Activated naive CD4-positive, alpha-beta T cell (primary cell): ENCODE measurements around the gene CTXN1.
A peak's percentile ranks its signal among the peaks of the same experiment; 100 is the strongest.
"Not testable (repeated sequence)": the region's sequence is repeated elsewhere in the genome, so short reads cannot be mapped to it uniquely, and the experiment has no call there.

ENCODE experiments used
- DNase-seq, 4 experiments: peaks; one replicate each; lab custom pipeline; 2025; lab: John Stamatoyannopoulos, UW

CTXN1 gene

GRCh38 chr19:7925171-7925851 lies 624 bp downstream of the CTXN1 start:
- DNase-seq: peak; percentile 52 to 71 (median 63)

- DNase-seq: no peak
Observed at GRCh38 chr19:7924651-7925170, 1.2 kb downstream of the CTXN1 start.

DNA sequence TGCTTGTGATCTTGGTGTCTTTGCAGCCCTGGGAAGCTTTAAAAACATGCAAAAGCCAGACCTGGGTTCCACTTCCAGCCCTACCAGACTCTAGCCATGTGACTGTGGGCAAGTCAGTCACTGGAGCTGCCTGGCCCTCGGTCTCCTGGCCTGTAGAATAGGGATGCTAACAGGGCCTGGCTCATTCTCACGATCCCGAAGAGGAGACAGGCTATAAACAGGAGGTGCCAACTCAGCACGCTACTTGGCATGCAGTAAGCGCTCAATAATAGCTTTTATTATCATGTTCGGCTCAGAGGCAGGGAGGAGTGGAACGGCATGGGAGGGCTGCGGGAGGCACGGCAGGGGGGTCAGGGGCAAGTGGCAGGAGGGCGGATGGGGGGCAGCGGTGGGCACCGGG lies 1.7 kb downstream of the CTXN1 start:
- no peak for DNase-seq

- DNase-seq: no peak
Observed at GRCh38 chr19:7923295-7924191, 2.4 kb downstream of the CTXN1 start.

DNA sequence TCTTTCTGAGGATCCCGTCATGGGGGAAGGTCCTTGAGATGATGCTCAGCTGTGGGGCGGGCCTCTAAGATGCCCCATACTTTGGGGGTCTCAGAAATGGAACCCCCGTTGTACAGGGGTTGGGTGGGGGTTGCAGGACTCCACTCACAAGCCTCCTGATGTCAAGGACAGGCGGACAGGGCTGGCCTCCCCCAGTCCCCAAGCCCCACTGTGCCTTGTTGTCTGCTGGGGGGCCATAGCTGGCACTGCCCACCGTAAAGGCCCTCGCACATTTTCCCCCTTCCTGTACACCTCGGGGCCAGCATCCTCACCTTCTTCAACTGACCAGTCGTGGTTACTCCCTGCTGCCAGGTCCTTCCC lies 3.1 kb downstream of the CTXN1 start:
- DNase-seq: no peak

- no peak for DNase-seq
Observed at GRCh38 chr19:7921967-7922835, 3.7 kb downstream of the CTXN1 start.

DNA sequence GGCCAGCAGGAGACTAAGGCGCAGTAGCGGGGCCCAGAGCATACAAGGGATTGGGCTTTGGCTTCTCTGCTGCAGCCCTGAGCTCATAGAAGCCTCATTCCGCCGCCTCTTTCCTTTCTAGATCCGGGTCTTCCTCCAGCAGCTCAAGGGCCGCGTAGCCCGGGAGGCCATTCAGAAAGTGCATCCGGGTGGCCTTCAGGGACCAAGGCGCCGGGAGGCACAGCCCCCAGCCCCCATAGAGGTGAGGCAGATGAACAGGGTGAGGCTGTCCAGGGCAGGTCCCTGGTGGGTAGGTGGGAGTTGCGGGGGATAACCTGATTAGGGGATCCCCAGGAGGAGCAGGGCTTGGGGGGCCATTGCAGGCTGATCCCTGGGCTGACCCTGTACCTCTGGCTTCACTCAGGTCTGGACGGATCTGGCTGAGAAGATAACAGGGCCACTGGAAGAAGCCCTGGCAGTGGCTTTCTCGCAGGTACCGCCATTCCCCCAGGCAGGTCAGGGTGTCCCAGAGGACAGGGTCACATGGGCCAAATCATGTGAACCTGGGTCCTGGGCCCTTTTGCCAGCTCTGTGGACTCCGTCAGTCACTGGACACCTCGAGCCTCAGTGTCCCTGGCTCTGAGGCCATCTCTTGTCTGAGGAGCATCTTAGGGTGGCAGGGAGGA lies 4.5 kb downstream of the CTXN1 start:
- DNase-seq: no peak

GRCh38 chr19:7920519-7921301 lies 5.2 kb downstream of the CTXN1 start:
- peak; percentile 90 to 100 (median 100) for DNase-seq

DNA sequence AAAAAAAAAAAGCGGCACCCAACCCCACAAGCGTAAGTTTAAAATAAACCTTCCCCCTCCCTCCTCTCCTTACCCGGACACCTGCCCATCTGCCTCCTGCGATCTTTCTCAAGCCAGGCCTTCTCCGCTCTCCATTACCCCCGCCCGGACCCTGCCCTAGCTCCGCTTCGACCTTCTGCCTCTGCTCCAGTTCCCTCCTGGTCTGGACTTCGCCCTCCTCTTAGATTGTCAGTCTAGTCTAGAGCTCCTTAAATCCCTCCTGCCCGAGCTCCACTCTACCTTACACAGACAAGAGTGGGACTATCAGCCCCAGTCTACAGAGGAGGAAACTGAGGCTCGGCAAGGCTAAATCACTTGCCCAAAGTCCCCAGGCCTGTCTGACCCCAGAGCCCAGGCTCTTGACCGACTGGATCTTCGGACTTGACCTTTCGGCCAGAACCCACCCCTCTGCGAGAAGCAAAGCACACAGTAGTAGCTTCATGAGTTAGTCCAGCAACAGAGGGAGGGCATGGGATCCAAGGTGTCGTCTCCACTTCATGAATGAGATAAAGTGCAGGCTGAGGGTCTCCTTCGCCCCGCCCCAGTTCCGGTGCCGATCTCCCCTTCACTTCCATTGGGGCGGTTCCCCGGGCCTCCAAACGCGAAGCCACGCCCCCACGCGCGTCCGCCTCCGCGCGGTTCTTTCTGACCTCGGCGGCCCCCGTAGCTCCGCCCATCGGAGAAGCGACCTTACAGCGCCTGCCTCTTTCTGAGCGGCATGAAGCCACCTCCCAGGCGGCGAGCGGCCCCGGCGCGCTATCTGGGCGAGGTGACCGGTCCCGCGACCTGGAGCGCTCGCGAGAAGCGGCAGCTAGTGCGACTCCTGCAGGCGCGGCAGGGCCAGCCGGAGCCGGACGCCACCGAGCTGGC lies 6.1 kb downstream of the CTXN1 start, which contains the start of gene SNAPC2:
Gene SNAPC2, plus strand, starts transcription at position 729 of the 909 bp plus-strand sequence. Its CDS starts 29 bp downstream, at position 758.
- DNase-seq: peak; percentile 84 to 95 (median 90)

DNA sequence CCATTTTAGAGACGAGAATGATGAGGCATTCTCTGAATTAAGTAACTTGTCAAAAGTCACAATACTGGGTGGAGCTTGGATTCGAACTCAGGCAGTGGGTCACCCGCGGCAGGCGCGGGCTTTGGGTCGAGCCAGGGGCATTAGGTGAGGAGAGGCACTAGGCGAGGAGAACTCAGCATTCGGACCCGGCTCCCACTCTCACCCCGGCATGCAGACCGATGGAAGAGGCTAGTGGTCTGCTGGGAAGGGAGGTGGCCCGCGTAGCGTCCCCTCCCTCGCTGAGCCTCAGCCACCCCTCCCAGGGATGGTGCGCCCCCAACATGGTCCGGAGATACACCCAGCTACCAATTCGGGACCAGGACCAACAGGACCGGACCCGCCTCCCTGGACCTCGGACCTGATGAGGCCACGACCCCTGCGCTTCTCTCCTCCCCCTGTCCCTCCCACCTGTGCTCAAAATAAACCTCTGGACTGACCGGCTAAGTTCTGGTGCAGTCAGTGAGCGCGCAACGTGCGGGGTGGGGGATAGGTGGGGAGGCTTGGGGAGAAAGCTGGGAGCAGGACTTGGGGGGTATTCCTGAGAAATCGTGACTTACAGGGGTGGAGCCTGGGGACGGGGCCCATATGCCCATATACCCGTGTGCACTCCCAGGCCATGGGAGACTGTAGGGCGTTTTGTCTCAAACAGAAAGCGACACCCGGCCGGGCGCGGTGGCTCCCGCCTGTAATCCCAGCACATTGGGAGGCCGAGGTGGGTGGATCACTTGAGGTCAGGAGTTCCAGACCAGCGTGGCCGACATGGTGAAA lies 7.1 kb downstream of the CTXN1 start:
- no peak for DNase-seq

DNA sequence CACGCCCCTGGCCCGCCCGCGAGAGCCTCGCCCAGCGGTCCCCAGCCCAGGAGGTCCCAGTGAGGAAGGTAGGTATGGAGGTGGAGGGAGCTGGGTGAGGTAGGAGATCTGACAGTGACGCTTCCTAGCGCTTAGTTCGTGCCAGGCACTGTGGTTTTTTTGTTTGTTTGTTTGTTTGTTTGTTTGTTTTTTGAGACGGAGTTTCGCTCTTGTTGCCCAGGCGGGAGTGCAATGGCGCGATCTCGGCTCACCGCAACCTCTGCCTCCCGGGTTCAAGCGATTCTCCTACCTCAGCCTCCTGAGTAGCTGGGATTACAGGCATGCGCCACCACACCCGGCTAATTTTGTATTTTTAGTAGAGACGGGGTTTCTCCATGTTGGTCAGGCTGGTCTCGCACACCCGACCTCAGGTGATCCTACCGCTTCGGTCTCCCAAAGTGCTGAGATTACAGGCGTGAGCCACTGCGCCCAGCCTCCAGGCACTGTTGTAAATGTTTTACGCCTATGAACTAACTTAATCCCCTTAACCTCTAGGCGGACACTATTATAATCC lies 7.8 kb downstream of the CTXN1 start:
- DNase-seq: not testable (repeated sequence)

DNA sequence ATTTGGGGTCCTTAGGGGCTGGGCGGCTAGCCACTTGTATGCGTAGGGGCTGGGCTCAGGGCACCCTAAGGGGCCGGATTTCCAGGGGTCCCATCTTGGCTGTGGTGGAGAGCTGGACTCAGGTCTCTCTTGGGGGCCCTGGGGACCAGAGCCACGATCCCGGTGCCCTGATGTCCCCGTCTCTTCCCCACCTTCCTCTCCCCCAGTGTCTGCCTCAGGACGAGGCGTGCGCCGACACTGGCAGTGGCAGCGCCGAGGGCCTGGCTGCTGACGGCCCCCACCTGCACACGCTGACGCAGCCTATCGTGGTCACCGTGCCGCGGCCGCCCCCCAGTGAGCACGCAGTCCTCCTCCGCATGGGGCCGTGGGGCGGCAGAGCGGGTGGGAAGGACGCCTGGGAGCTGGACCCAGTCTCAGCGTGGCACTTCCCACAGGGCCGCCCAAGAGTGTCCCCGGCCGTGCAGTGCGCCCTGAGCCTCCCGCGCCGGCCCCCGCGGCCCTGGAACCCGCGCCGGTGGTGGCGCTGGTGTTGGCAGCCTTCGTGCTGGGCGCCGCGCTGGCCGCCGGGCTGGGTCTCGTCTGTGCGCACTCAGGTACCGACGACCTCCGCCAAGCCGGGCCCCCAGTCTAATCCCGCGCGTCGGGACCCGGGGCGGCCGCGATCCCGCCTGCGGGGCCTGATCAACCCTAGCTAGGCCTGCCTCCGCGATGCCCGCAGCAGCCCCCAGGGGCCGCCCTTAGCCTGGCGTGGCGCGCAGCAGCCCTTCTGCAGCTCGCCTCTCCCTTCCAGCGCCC lies 8.5 kb downstream of the CTXN1 start:
- peak in 3 of 4 experiments; percentile 20 to 60 (median 35) for DNase-seq

DNA sequence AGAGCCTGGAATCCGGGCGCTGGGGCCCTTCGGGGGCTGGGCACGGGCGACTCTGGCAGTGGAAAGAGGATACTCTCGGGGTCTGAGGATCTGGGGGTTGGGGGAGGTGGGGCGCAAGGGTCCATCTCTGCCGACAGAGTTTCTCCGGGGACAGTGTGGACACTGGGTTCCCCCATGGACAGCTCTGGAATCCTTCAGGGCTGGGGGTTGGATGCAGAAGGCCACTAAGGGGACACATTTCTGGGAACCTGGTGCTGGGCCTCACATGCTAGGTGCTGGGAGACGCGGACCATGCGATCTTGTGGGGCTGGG lies 9.0 kb downstream of the CTXN1 start:
- DNase-seq: no peak

DNA sequence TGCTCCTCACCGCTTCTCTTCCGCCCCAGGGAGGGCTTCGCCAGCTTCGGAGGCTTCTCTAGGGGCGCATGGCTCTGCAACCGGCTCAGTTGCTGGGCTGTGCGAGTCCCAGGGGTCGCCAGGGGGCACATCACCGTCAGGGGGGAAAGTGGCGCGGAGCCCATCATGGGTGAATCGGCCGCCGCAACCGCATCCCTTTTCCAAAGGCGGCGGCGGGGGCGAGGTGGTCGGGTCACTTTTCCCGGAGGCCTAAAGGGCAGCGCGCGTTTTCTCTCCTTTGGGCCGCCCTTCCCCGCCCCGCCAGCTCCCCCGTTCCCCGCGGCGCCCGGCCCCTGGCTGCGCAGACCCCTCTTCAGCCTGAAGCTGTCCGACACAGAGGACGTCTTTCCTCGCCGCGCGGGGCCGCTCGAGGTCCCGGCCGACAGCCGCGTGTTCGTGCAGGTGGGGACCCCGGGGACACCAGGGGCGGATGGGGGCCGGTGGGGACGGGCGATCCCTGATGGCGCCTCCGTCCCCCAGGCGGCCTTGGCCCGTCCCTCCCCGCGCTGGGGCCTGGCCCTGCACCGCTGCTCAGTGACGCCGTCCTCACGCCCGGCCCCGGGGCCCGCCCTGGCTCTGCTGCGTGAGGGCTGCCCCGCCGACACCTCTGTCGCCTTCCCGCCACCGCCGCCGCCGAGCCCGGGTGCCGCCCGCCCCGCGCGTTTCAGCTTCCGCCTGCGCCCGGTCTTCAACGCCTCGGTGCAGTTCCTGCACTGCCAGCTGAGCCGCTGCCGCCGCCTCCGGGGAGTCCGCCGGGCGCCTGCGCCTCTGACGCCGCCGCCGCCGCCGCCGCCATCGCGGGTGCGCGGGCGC lies 9.6 kb downstream of the CTXN1 start:
- DNase-seq: peak in 3 of 4 experiments; percentile 19 to 44 (median 31)

DNA sequence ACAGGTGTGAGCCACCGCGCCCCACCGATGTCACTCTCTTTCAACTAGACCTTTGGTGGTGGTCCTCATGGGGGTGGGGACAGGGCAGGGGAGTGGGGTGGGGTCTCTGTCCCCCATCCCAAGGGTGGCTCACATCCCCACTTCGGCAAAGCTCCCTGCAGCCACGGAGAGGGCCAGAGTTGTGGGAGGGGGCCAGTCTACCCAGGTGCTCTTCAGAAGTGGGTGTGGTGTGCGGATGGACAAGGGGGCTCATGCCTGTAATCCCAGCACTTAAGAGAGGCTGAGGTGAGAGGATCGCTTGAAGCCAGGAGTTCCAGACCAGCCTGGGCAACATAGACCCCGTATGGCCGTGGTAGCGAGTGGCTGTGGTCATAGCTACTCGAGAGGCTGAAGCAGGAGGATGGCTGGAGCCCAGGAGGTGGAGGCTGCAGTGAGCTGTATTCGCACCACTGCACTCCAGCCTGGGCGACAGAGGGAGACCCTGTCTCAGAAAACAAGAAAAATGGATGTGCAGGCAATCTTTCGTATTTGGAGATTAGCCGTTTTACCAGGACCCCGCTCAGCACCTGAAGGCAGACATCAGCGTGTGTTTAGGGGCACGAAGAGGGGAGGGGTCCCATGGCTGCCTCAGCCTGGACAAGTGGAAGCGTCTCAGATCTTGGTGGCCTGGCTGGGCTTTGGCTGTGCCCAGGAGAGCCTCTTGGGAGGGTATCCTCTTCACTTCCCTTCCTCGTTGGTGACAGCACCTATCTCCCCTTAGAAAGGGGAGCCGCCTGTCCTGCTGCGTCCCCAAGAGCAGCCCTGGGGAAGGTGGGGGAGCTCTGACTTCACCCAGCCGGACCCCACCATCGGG lies 10.5 kb downstream of the CTXN1 start:
- DNase-seq: no peak

DNA sequence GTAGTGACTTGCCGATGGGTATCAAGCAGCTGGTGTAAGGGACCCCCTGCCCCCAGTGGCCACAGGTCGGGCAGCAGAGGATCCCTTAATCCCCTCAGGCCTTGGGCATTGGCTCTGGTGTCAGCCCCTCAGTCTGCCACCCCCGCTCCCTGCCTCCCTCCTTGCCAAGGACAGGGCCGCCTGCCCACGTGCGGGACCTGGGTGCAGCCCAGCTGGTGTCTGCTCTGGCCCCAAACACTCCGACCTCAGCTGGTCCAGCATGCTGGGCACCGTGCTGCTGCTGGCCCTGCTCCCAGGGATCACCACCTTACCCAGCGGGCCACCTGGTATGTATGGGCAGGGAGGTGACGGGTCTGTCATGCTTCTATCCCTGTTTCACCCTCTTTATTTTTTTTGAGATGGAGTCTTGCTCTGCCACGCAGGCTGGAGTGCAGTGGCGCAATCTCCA lies 11.3 kb downstream of the CTXN1 start, which contains the start of gene TGFBR3L:
Gene TGFBR3L, plus strand, starts transcription at position 233 of the 448 bp plus-strand sequence.
- no peak for DNase-seq
